Fibroblast of lung (primary cell): Measurements from ENCODE around the gene POGZ. TPM values are rescaled to one million over a fixed set of nuclear protein-coding genes. Genes with fewer than 3 reads are reported as not detected.

Source experiments
- DNase-seq, 2 donors: peaks; one replicate each; pipeline versions ENCODE4 v3.0.0 to v3.0.0-alpha.2; 2010; ENCODE audit warnings: low read depth in 2 of 2
- H2AFZ ChIP-seq: 2 replicates; pipeline ENCODE4 v1.5.1; 2012; ENCODE audit warnings: low read length, control low read depth, inconsistent platforms
- H3K27ac ChIP-seq: 2 replicates; pipeline ENCODE4 v1.5.1; 2011; ENCODE audit warnings: low read length, control low read depth; ENCODE audit not compliant: insufficient read depth
- H3K27me3 ChIP-seq: 2 replicates; pipeline ENCODE4 v1.5.1; 2011; ENCODE audit warnings: mild to moderate bottlenecking, low read length; ENCODE audit not compliant: control insufficient read depth, insufficient read depth
- H3K36me3 ChIP-seq: 2 replicates; pipeline ENCODE4 v1.5.1; 2011; ENCODE audit warnings: low read length; ENCODE audit not compliant: control insufficient read depth, insufficient read depth
- H3K4me1 ChIP-seq: 2 replicates; pipeline ENCODE4 v1.5.1; 2011; ENCODE audit warnings: low read length; ENCODE audit not compliant: control insufficient read depth, insufficient read depth; ENCODE audit errors: extremely low read depth
- H3K4me2 ChIP-seq: 2 replicates; pipeline ENCODE4 v1.5.1; 2011; ENCODE audit warnings: low read length, control low read depth; ENCODE audit not compliant: insufficient read depth; ENCODE audit errors: extremely low read depth
- H3K4me3 ChIP-seq, 4 experiments: fragments of 200-600 bp in 1 of 4; sonication (generic) in 1 of 4; replicated peaks in 1 of 4; 2 replicates each; pipeline ENCODE4 v1.5.1; 2011 to 2016; ENCODE audit warnings: low read length in 4 of 4, low read depth in 3 of 4, mild to moderate bottlenecking in 3 of 4, control low read depth in 2 of 4, inconsistent platforms in 1 of 4, mixed read lengths in 1 of 4; ENCODE audit not compliant: insufficient read depth in 1 of 4; ENCODE audit errors: control extremely low read depth in 1 of 4
- H3K79me2 ChIP-seq: 2 replicates; pipeline ENCODE4 v1.5.1; 2012; ENCODE audit warnings: mild to moderate bottlenecking, low read length, inconsistent platforms; ENCODE audit not compliant: control insufficient read depth, insufficient read depth
- H3K9ac ChIP-seq: 2 replicates; pipeline ENCODE4 v1.5.1; 2011; ENCODE audit warnings: mild to moderate bottlenecking, low read length, control low read depth; ENCODE audit not compliant: insufficient read depth
- H3K9me3 ChIP-seq: 2 replicates; pipeline ENCODE4 v1.5.1; 2012; ENCODE audit warnings: low read depth, low read length; ENCODE audit not compliant: control insufficient read depth, insufficient read depth
- H4K20me1 ChIP-seq: 2 replicates; pipeline ENCODE4 v1.5.1; 2011; ENCODE audit warnings: low read length; ENCODE audit not compliant: control insufficient read depth, insufficient read depth; ENCODE audit errors: extremely low read depth
- EZH2 ChIP-seq: IDR thresholded peaks from 2 replicates; pipeline ENCODE4 v1.5.1; 2012; ENCODE audit warnings: low read length, control low read depth, mild to moderate bottlenecking; ENCODE audit errors: missing control alignments
- polyA plus RNA-seq, 2 donors: library from polyadenylated mRNA; depleted of rRNA in 1 of 2; stranded (reverse) in 1 of 2; unstranded in 1 of 2; fragments of >200 nt; gene quantifications; 2 replicates each; pipeline ENCODE4 v1.2.1, GENCODE V29; 2011 to 2012; ENCODE audit warnings: missing spikeins in 1 of 2
- total RNA-seq: library from RNA; depleted of rRNA; stranded (reverse); fragments of >200 nt; gene quantifications from 2 replicates; pipeline ENCODE4 v1.2.1, GENCODE V29; 2014
- TF ChIP-seq, protein P1 (sequence below), 2 donors: IDR thresholded peaks in 1 of 2; conservative IDR thresholded peaks in 1 of 2; 1 replicate in 1 of 2; 2 replicates in 1 of 2; pipeline ENCODE4 v1.5.1; 2011 to 2012; ENCODE audit warnings: low read length in 2 of 2, control low read depth in 1 of 2, inconsistent platforms in 1 of 2, low read depth in 1 of 2, mild to moderate bottlenecking in 1 of 2

POGZ gene
- total and polyA plus RNA-seq, 2 donors (not counting 1 experiment from before 2014, with no cell fraction given): 21.6 to 27.6 TPM

GRCh38 chr1:151504252-151504651 lies 45.0 kb upstream of the POGZ start:
- no peak overlapping the region for H3K9ac ChIP-seq
- H3K27ac ChIP-seq: no peak overlapping the region
- H3K4me3 ChIP-seq: no peak overlapping the region
- peak in 1 of 2 donors; percentile 16 for DNase-seq
- H4K20me1 ChIP-seq: no peaks in the 10 kb centered on the region
- no peaks in the 10 kb centered on the region for H3K36me3 ChIP-seq
- no peaks in the 10 kb centered on the region for H3K4me1 ChIP-seq
- no peaks in the 10 kb centered on the region for H3K27me3 ChIP-seq
- no peaks in the 10 kb centered on the region for H3K79me2 ChIP-seq
- H3K4me2 ChIP-seq: no peak overlapping the region
- H3K9me3 ChIP-seq: no peaks in the 10 kb centered on the region
- no peak for TF ChIP-seq EZH2
- TF ChIP-seq, protein P1, sequence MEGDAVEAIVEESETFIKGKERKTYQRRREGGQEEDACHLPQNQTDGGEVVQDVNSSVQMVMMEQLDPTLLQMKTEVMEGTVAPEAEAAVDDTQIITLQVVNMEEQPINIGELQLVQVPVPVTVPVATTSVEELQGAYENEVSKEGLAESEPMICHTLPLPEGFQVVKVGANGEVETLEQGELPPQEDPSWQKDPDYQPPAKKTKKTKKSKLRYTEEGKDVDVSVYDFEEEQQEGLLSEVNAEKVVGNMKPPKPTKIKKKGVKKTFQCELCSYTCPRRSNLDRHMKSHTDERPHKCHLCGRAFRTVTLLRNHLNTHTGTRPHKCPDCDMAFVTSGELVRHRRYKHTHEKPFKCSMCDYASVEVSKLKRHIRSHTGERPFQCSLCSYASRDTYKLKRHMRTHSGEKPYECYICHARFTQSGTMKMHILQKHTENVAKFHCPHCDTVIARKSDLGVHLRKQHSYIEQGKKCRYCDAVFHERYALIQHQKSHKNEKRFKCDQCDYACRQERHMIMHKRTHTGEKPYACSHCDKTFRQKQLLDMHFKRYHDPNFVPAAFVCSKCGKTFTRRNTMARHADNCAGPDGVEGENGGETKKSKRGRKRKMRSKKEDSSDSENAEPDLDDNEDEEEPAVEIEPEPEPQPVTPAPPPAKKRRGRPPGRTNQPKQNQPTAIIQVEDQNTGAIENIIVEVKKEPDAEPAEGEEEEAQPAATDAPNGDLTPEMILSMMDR (conservative IDR thresholded peaks at IDR 0.05 in 1 of 2, IDR thresholded peaks at IDR 0.05 in 1 of 2; ENCODE audit: low read depth in 1 of 2, low read length in 2 of 2): no peak
- H2AFZ ChIP-seq: no peak overlapping the region

- no peak overlapping the region for H3K27ac ChIP-seq
- H2AFZ ChIP-seq: no peak overlapping the region
- no peak overlapping the region for H3K4me2 ChIP-seq
- no peaks in the 10 kb centered on the region for H3K4me1 ChIP-seq
- no peaks in the 10 kb centered on the region for H4K20me1 ChIP-seq
- no peaks in the 10 kb centered on the region for H3K79me2 ChIP-seq
- DNase-seq: no peak
- no peaks in the 10 kb centered on the region for H3K36me3 ChIP-seq
- no peaks in the 10 kb centered on the region for H3K9me3 ChIP-seq
- H3K9ac ChIP-seq: no peak overlapping the region
- TF ChIP-seq, protein P1 (conservative IDR thresholded peaks at IDR 0.05 in 1 of 2, IDR thresholded peaks at IDR 0.05 in 1 of 2; ENCODE audit: low read depth in 1 of 2, low read length in 2 of 2): no peak
- TF ChIP-seq EZH2: no peak
- no peaks in the 10 kb centered on the region for H3K27me3 ChIP-seq
- no peak overlapping the region for H3K4me3 ChIP-seq
Observed at GRCh38 chr1:151502859-151503780, 43.8 kb upstream of the POGZ start.

- no peak overlapping the region for H3K9ac ChIP-seq
- no peaks in the 10 kb centered on the region for H3K4me1 ChIP-seq
- no peaks in the 10 kb centered on the region for H3K27me3 ChIP-seq
- no peak overlapping the region for H3K27ac ChIP-seq
- no peaks in the 10 kb centered on the region for H4K20me1 ChIP-seq
- DNase-seq: no peak
- no peaks in the 10 kb centered on the region for H3K79me2 ChIP-seq
- H3K36me3 ChIP-seq: no peaks in the 10 kb centered on the region
- H3K4me2 ChIP-seq: no peak overlapping the region
- no peak for TF ChIP-seq EZH2
- TF ChIP-seq, protein P1 (conservative IDR thresholded peaks at IDR 0.05 in 1 of 2, IDR thresholded peaks at IDR 0.05 in 1 of 2; ENCODE audit: low read depth in 1 of 2, low read length in 2 of 2): no peak
- no peaks in the 10 kb centered on the region for H3K9me3 ChIP-seq
- no peak overlapping the region for H2AFZ ChIP-seq
- no peak overlapping the region for H3K4me3 ChIP-seq
Observed at GRCh38 chr1:151502035-151502700, 42.9 kb upstream of the POGZ start.
